Panc1 (cell line): ENCODE data around the gene CCL20.

Experiments used
- CTCF ChIP-seq: fragments of 450-650 bp; IDR thresholded peaks from 2 replicates; pipeline ENCODE4 v1.5.1; 2017; ENCODE audit warnings: mild to moderate bottlenecking
- POLR2AphosphoS5 ChIP-seq: IDR thresholded peaks from 2 replicates; pipeline ENCODE4 v1.6.1; 2012; ENCODE audit warnings: mild to moderate bottlenecking, low read depth, low read length, moderate library complexity
- REST ChIP-seq, 2 experiments: IDR thresholded peaks; 2 replicates each; pipeline ENCODE4 v1.6.1; 2011 to 2012; ENCODE audit warnings: low read depth in 2 of 2, control low read depth in 1 of 2, low read length in 1 of 2, mild to moderate bottlenecking in 1 of 2, moderate library complexity in 1 of 2; ENCODE audit not compliant: insufficient read depth in 1 of 2

- no peak for TF ChIP-seq CTCF
- TF ChIP-seq REST (IDR thresholded peaks at IDR 0.05; ENCODE audit: insufficient read depth in 1 of 2, low read depth in 2 of 2, low read length in 1 of 2), result no peak
- TF ChIP-seq POLR2AphosphoS5, result no peak
These were observed 41.4 kb upstream of the CCL20 start for GRCh38 chr2:227772197-227772661.
